Ectodermal cell (in vitro differentiated cells): ENCODE data around the gene HAT1.
"Not testable (repeated sequence)": the region's sequence is repeated elsewhere in the genome, so short reads cannot be mapped to it uniquely, and the experiment has no call there.

Experiments
- H3K27ac ChIP-seq: 2 replicates; pipeline ENCODE4 v1.7.0; 2013; ENCODE audit warnings: mild to moderate bottlenecking, low read depth, low read length; ENCODE audit not compliant: insufficient read depth, poor library complexity, severe bottlenecking
- H3K27me3 ChIP-seq: 2 replicates; pipeline ENCODE4 v1.7.0; 2013; ENCODE audit warnings: mild to moderate bottlenecking, low read length; ENCODE audit not compliant: insufficient read depth, control insufficient read depth, poor library complexity, severe bottlenecking
- H3K36me3 ChIP-seq: one replicate; pipeline ENCODE4 v1.7.0; 2013; ENCODE audit warnings: low read length; ENCODE audit not compliant: control insufficient read depth, insufficient read depth
- H3K4me1 ChIP-seq: one replicate; pipeline ENCODE4 v1.7.0; 2013; ENCODE audit warnings: low read length; ENCODE audit not compliant: control insufficient read depth, insufficient read depth
- H3K4me3 ChIP-seq: 2 replicates; pipeline ENCODE4 v1.7.0; 2013; ENCODE audit warnings: low read depth, low read length, control low read depth; ENCODE audit not compliant: insufficient read depth
- H3K9me3 ChIP-seq: 2 replicates; pipeline ENCODE4 v1.7.0; 2013; ENCODE audit warnings: mild to moderate bottlenecking, low read length, moderate library complexity; ENCODE audit not compliant: control insufficient read depth
- WGBS, 2 experiments: methylation state at CpG; one replicate each; pipeline ENCODE4 v1.1.7; 2013; ENCODE audit warnings: missing lambda C conversion rate in 2 of 2; 5-methylcytosine and 5-hydroxymethylcytosine counted together

The HAT1 gene

DNA sequence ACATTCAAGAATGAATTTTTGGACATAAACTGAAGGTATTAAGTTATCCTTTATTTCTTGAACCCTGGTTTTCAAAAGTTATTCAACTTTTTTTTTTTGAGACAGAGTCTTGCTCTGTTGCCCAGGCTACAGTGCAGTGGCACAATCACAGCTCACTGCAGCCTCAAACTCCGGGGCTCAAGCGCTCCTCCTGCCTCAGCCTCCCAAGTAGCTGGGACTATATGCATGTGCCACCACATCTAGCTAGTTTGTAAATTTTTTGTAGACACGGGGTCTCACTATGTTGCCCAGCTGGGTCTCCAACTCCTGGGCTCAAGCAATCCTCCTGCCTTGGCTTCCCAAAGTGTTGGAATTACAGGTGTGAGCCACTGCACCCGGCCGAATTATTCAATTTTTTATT is 74.8 kb downstream of the HAT1 start:
- H3K9me3 ChIP-seq, H3K27ac ChIP-seq, H3K4me1 ChIP-seq, H3K4me3 ChIP-seq, H3K36me3 ChIP-seq: not testable (repeated sequence)
- 96 to 98% methylated on average over 5 of the region's 5 CpGs for WGBS, 2 experiments
- H3K27me3 ChIP-seq, result peaks cover 20% of the 10 kb centered on the region

DNA sequence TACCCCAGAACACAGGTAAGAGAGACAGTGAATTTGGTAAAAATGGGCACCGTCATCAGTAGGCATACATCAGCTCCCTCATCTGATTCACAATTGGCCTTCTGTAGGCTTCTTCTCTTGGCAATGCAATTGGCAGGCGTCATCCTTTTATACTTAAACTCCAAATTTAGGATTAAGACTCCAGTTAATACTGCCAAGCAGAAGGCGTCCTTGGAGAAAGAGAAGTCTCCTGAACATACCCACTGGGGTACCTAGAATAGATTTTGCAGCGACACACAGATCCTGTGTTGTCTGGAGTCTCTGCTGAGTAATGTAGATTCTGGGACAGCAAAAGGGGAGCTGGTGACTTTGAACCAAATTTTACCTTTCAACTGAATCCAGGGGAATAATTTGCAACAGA is 76.9 kb downstream of the HAT1 start:
- 67 to 69% methylated on average over 4 of the region's 4 CpGs for WGBS, 2 experiments
- no peaks in the 10 kb centered on the region for H3K9me3 ChIP-seq
- peaks cover 3% of the 10 kb centered on the region for H3K4me1 ChIP-seq
- H3K27me3 ChIP-seq, result peaks cover 20% of the 10 kb centered on the region
- H3K4me3 ChIP-seq, result peak overlapping the region; percentile 68
- H3K36me3 ChIP-seq, result no peaks in the 10 kb centered on the region
- H3K27ac ChIP-seq, result no peak overlapping the region

DNA sequence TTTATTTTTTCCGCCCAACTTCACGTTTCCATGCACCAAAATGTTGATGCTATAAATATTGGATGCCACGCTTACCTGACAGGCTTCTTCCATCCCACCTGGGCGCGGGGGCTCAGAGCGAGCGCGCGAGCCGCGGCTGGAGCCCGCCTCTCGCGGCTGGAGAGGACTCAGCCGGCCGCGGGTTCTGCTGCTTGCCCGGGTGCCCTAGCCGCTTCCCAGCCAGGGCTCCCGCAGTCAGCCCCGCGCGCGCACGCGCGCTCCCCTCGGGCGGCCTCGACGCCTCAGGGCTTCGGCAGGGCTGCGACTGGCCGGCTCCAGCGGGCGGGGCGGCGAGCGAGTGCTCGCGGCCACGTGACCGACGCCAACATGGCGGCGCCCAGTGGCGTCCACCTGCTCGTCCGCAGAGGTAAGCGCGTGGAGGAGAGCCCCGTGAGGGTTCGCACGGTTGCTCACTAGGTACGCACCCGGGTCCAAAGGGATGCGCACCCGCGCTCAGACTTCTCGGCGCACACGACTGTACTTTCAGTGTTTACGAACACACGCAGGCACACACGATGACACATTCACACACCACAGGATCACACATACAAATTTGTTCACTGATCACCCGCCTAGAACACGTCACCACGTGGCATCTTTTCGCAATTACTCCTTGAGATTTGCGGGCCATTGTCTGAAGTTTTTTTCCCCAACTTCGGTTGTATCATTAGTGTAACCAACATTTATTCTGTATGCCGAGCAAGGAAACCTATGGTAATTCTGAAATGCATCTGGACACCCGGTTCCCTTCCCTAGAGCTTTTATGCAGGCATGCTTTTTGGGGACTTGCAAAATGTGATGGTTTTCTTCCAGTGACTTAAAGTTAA is 77.6 kb downstream of the HAT1 start, which contains the start of gene METAP1D:
Gene METAP1D (plus strand): TSS at position 350 of the 866 bp plus-strand sequence. CDS start 17 bp downstream, at position 367.
- WGBS, 2 experiments, result 1% methylated on average over 73 of the region's 73 CpGs
- Histone ChIP-seq H3K4me1 (peaks cover 3% of the 10 kb centered on the region), H3K27ac (no peak within 1 kb of the TSS), H3K36me3 (no peaks in the 10 kb centered on the region), H3K4me3 (peak within 1 kb of the TSS; percentile 68), H3K9me3 (no peaks in the 10 kb centered on the region), H3K27me3 (peaks cover 20% of the 10 kb centered on the region)

DNA sequence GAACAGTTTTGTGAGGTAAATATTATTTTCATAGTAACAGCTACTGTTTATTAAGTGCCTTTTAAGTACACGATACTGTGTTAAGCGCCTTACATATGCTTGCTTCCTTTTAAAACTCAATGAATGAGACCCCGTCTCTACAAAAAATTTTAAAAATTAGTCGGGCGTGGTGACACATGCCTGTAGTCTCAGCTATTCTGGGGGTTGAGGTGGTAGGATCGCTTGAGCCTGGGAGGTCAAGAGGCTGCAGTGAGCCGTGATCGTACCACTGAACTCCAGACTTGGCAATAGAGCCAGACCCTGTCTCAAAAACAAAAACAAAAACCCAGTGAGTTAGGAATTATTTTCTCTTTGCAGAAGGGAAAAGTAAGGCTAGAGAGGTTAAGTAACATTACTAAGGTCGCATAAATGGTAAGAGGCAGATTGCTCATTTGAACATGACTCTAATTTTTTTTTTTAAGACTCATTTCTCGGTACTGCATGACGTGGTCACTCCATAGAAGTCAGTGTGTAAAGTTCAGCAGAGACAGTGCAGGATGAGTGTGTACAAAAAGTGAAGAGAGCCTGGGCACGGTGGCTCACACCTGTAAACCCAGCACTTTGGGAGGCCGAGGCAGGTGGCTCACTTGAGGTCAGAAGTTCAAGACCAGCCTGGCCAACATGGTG is 78.6 kb downstream of the HAT1 start:
- H3K9me3 ChIP-seq, result no peaks in the 10 kb centered on the region
- peak overlapping the region; percentile 68 for H3K4me3 ChIP-seq
- 88 to 93% methylated on average over 13 of the region's 13 CpGs for WGBS, 2 experiments

DNA sequence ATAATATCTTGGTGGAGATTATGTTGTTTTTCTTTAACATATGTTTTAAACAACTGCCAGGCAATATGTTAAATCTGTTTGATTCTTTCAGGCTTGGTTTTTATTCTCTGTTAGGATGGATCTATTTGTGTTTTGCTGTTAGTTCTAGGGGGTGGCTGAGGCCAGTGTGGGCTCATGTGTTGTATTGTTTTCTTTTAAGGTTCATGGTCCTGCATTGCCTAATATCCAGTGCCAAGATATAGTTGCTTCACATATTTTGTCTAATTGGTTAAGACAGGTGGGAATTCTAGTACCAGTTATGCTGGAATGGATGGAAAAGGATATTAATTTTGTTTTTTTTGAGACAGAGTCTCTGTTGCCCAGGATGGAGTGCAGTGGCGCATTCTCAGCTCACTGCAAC is 85.1 kb downstream of the HAT1 start:
- Histone ChIP-seq H3K27ac (no peak overlapping the region), H3K27me3 (no peaks in the 10 kb centered on the region), H3K4me3 (no peak overlapping the region), H3K4me1 (no peaks in the 10 kb centered on the region), H3K9me3 (no peaks in the 10 kb centered on the region), H3K36me3 (no peaks in the 10 kb centered on the region)
- 96 to 98% methylated on average over 1 of the region's 1 CpG for WGBS, 2 experiments

More for the DNA sequence above, 78.6 kb downstream of the HAT1 start:
- Histone ChIP-seq H3K27ac (no peak overlapping the region), H3K4me1 (peaks cover 3% of the 10 kb centered on the region), H3K27me3 (peaks cover 20% of the 10 kb centered on the region), H3K36me3 (no peaks in the 10 kb centered on the region)

DNA sequence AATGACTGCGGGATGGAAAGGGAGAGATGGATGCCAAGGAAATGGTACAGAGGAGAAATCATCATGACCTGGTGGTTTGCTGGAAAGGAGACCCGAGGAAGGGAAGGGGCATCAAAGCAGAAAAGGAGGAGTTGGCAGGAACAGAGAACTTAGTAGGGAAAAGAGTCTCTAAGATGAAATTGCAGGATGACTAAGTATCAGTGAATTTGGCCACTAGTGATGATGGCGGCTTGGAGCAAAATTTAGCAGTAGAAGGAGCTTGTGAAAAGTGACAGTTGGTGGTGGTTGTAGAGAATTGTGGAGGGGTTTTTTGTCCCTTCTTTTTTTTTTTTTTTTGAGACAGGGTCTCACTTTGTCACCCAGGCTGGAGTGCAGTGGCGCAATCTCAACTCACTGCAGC is 87.6 kb downstream of the HAT1 start:
- Histone ChIP-seq H3K27ac (no peak overlapping the region), H3K4me3 (no peak overlapping the region), H3K9me3 (no peaks in the 10 kb centered on the region), H3K36me3 (no peaks in the 10 kb centered on the region), H3K27me3 (no peaks in the 10 kb centered on the region), H3K4me1 (peaks cover 4% of the 10 kb centered on the region)
- WGBS, 2 experiments, result 93 to 96% methylated on average over 4 of the region's 4 CpGs

DNA sequence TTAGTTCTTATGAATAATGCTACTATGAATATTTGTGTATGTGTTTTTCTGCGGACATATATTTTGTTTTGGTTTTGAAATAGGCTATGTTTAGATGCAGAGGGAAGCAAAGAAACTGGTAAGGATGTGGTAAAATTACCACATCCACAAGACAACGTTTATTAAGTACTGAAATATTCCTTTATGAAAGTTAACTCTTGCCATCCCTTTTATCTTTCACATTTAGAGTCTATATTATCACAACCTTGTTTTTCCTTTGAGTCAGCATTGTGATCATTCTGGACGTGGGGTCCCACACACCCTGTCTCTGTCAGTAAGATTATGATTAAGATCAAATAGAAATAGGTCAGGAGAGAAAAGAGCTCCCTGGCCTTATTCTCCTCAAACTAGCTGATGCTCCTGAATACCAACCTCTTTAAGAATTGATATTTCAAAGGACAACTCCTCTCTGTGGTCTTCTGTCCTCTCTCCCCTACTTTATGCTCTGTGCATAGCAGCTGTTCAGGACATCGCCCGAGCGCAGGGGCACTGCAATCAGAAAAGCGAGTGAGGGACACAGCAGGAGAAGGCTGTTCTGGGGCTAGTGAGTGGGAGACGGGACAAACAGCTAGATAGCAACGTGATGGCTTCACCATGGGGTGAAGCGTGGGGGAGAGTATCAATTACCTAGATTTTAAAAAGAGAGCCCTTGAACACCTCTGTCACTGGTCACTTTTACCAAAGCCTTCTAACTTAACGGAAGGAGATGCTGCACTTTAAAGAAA is 89.7 kb downstream of the HAT1 start:
- Histone ChIP-seq H3K9me3 (no peaks in the 10 kb centered on the region), H3K27ac (no peak overlapping the region), H3K4me1 (peaks cover 4% of the 10 kb centered on the region), H3K27me3 (no peaks in the 10 kb centered on the region), H3K4me3 (no peak overlapping the region), H3K36me3 (no peaks in the 10 kb centered on the region)
- 67 to 79% methylated on average over 10 to 11 of the region's 11 CpGs for WGBS, 2 experiments

DNA sequence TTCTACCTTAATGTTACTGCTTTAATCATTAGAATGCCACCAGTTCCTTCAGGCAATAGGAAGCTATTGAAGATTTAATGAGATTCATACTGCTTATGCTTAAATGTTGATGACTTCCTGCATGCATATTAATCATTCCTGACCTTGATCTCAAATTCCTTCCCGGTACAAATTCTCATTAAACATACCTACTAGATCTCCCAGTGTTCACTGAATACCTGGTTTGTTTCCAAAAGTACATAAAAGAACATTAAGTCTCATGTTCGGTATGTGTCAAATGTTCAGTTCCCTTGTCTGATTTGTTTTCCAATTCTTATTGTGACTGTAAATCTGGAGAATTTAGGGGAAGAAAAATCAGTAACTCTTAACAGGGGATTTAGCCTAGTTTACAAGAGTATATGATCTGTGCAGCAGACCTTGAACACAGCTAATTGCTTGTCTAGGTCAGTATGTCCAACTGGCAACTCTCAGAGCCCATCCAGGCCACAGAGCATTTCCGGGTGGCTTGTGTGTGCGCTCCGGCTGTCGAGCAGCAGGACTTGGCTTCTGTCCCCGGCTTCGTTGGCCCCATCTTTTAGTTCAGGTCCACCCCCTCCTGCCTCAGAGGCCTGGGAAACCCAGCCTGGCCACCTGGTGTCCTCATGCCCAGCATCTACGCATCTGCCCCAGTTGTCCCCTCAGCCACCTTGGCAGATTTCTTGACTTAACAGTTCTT is 90.6 kb downstream of the HAT1 start:
- H3K4me1 ChIP-seq, result peaks cover 4% of the 10 kb centered on the region
- no peaks in the 10 kb centered on the region for H3K9me3 ChIP-seq
- H3K36me3 ChIP-seq, result no peaks in the 10 kb centered on the region
- H3K4me3 ChIP-seq, result no peak overlapping the region
- no peaks in the 10 kb centered on the region for H3K27me3 ChIP-seq
- H3K27ac ChIP-seq, result no peak overlapping the region
- 70 to 71% methylated on average over 9 of the region's 9 CpGs for WGBS, 2 experiments

DNA sequence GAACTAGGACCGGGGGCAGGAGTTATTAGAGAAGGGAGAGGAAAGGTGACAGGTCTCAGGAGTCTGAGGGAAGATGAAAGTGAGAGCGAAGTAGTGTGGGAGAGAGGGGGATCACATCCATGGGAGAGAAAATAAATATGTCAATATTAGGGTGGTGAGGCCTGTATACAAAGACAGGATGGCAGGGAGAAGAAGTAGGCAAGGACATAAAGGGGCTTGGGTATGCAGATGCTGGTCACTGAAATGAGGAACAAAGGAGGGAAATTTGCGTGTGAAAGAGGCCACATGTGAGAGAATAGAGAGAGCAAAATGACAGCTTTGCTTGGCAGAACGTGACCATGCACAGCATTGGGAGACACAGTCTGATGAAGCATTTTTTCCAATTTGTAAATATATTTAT is 91.1 kb downstream of the HAT1 start:
- H3K27ac ChIP-seq, result no peak overlapping the region
- 44 to 49% methylated on average over 3 to 4 of the region's 4 CpGs for WGBS, 2 experiments
- H3K27me3 ChIP-seq, result no peaks in the 10 kb centered on the region
- no peaks in the 10 kb centered on the region for H3K9me3 ChIP-seq
- peaks cover 4% of the 10 kb centered on the region for H3K4me1 ChIP-seq
- no peak overlapping the region for H3K4me3 ChIP-seq
- no peaks in the 10 kb centered on the region for H3K36me3 ChIP-seq
